Measurements from ENCODE around the gene PAH. TPM values are rescaled to one million over a fixed set of nuclear protein-coding genes. Genes with fewer than 3 reads are reported as not detected.

Gene PAH
- total and polyA plus RNA-seq, 2 donors from 2014 or later = 8.7 to 193 TPM

- FAIRE-seq = no peak
Measured at GRCh38 chr12:102865821-102866615, 51.0 kb downstream of the PAH start.

DNA sequence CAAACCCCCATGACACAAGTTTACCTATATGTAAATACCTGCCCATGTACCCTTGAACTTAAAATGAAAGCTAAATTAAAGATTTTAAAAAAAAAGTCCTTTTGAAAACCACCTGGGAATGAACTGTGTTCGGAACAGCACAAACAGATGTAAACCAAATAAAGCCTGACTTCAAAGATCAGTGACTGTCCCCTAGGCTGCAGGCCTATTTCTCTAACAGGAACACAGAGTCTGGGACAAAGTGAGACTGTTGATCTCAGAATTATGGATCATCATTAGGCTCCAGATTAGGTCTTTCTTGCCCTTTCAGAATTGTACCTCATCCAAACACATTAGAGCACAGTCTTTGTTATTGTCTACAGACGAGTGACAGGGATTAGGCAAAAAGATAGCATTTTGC lies 54.6 kb downstream of the PAH start:
- Histone ChIP-seq H3K9me3 (ENCODE audit: control insufficient read depth in 2 of 3, insufficient read depth in 1 of 3, low read length in 3 of 3) (no peaks in the 10 kb centered on the region), H3K27me3 (ENCODE audit: control insufficient read depth, insufficient read depth, low read length) (no peaks in the 10 kb centered on the region), H3K27ac (ENCODE audit: low read depth in 2 of 2, low read length in 2 of 2) (no peak overlapping the region), H3K9ac (ENCODE audit: low read length in 3 of 3) (no peak overlapping the region), H3K36me3 (ENCODE audit: control insufficient read depth in 2 of 3, insufficient read depth in 3 of 3, low read length in 3 of 3) (no peaks in the 10 kb centered on the region), H3K4me3 (ENCODE audit: low read length in 3 of 3) (no peak overlapping the region), H3K4me1 (ENCODE audit: control insufficient read depth in 2 of 3, insufficient read depth in 2 of 3, low read depth in 1 of 3, low read length in 3 of 3) (no peaks in the 10 kb centered on the region)
- DNase-seq = no peak
- TF ChIP-seq, protein P1, sequence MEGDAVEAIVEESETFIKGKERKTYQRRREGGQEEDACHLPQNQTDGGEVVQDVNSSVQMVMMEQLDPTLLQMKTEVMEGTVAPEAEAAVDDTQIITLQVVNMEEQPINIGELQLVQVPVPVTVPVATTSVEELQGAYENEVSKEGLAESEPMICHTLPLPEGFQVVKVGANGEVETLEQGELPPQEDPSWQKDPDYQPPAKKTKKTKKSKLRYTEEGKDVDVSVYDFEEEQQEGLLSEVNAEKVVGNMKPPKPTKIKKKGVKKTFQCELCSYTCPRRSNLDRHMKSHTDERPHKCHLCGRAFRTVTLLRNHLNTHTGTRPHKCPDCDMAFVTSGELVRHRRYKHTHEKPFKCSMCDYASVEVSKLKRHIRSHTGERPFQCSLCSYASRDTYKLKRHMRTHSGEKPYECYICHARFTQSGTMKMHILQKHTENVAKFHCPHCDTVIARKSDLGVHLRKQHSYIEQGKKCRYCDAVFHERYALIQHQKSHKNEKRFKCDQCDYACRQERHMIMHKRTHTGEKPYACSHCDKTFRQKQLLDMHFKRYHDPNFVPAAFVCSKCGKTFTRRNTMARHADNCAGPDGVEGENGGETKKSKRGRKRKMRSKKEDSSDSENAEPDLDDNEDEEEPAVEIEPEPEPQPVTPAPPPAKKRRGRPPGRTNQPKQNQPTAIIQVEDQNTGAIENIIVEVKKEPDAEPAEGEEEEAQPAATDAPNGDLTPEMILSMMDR (IDR thresholded peaks at IDR 0.05; ENCODE audit: borderline replicate concordance, extremely low read depth, insufficient read depth) = no peak
- no peak for FAIRE-seq
- intact Hi-C loops (cut with DNase I) = no loop called here

More at GRCh38 chr12:102865821-102866615, 51.0 kb downstream of the PAH start:
- Histone ChIP-seq H3K9me3 (ENCODE audit: control insufficient read depth in 2 of 3, insufficient read depth in 1 of 3, low read length in 3 of 3) (no peaks in the 10 kb centered on the region), H3K27ac (ENCODE audit: low read depth in 2 of 2, low read length in 2 of 2) (no peak overlapping the region), H3K4me1 (ENCODE audit: control insufficient read depth in 2 of 3, insufficient read depth in 2 of 3, low read depth in 1 of 3, low read length in 3 of 3) (no peaks in the 10 kb centered on the region), H3K4me3 (ENCODE audit: low read length in 3 of 3) (no peak overlapping the region), H3K9ac (ENCODE audit: low read length in 3 of 3) (no peak overlapping the region), H3K36me3 (ENCODE audit: control insufficient read depth in 2 of 3, insufficient read depth in 3 of 3, low read length in 3 of 3) (no peaks in the 10 kb centered on the region), H3K27me3 (ENCODE audit: control insufficient read depth, insufficient read depth, low read length) (no peaks in the 10 kb centered on the region)
- intact Hi-C loops (cut with DNase I) = no loop called here
- TF ChIP-seq, protein P1 (IDR thresholded peaks at IDR 0.05; ENCODE audit: borderline replicate concordance, extremely low read depth, insufficient read depth) = no peak
- no peak for DNase-seq

DNA sequence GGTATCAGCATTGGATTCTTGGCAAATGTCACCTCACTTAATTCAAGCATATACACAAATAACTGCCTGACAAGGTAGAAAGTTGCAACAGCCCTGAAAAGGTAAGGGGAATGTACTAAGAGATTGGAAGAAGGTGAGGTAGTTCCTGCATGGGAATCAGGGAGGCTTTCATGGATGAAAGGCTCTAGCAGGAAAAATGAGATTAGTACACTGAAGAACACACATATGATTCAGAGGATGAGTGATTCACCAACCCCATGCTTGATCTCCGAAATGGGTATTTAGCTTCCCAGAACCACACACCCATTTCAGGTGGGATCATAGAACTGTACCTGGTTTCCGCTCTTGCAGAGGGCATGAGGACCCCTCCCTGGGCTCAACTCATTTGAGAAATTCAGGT lies 65.8 kb downstream of the PAH start:
- no peaks in the 10 kb centered on the region for H3K27me3 ChIP-seq (ENCODE audit: control insufficient read depth, insufficient read depth, low read length)
- H3K9ac ChIP-seq (ENCODE audit: low read length in 3 of 3) = no peak overlapping the region
- FAIRE-seq (no peak), DNase-seq (no peak)
- H3K9me3 ChIP-seq (ENCODE audit: control insufficient read depth in 2 of 3, insufficient read depth in 1 of 3, low read length in 3 of 3) = no peaks in the 10 kb centered on the region
- TF ChIP-seq, protein P1 (IDR thresholded peaks at IDR 0.05; ENCODE audit: borderline replicate concordance, extremely low read depth, insufficient read depth) = no peak
- intact Hi-C loops (cut with DNase I) = no loop called here
- H3K4me1 ChIP-seq (ENCODE audit: control insufficient read depth in 2 of 3, insufficient read depth in 2 of 3, low read depth in 1 of 3, low read length in 3 of 3) = no peaks in the 10 kb centered on the region
- H3K4me3 ChIP-seq (ENCODE audit: low read length in 3 of 3) = no peak overlapping the region
- peaks cover 0 to 24% (median 0%) of the 10 kb centered on the region in 3 donors for H3K36me3 ChIP-seq (ENCODE audit: control insufficient read depth in 2 of 3, insufficient read depth in 3 of 3, low read length in 3 of 3)
- no peak overlapping the region for H3K27ac ChIP-seq (ENCODE audit: low read depth in 2 of 2, low read length in 2 of 2)
